Activated CD8-positive, alpha-beta T cell treated with anti-CD3 and anti-CD28 coated beads for 36 hours (primary cell): ENCODE data around the gene CEP131. TPM values are rescaled to one million over a fixed set of nuclear protein-coding genes. Genes with fewer than 3 reads are reported as not detected.

Experiments
- ATAC-seq: fragments of 200-7000 bp; cut with Tn5 transposase; one replicate; pipeline ENCODE4 v1.10.0; 2021; ENCODE audit warnings: mild to moderate bottlenecking, moderate library complexity
- CTCF ChIA-PET: fragments of 350-600 bp; sonication (Branson Sonifier 250); formaldehyde crosslinking; loops from one replicate; lab custom pipeline; 2021; ENCODE audit warnings: antibody characterized with exemption; lab: Charles Lee
- POLR2A ChIA-PET: fragments of 350-600 bp; sonication (Branson Sonifier 250); formaldehyde crosslinking; loops from one replicate; lab custom pipeline; 2021; ENCODE audit warnings: antibody characterized with exemption; lab: Charles Lee
- DNase-seq: peaks from one replicate; pipeline ENCODE4 v3.0.0-alpha.2; 2020
- H3K27ac Mint-ChIP-seq: one replicate; pipeline ENCODE4 v1.8.0; 2021; ENCODE audit warnings: mild to moderate bottlenecking, mixed read lengths
- H3K27me3 Mint-ChIP-seq: one replicate; pipeline ENCODE4 v1.8.0; 2021; ENCODE audit warnings: mixed read lengths
- H3K36me3 Mint-ChIP-seq: one replicate; pipeline ENCODE4 v1.8.0; 2021; ENCODE audit warnings: low read depth, mixed read lengths
- H3K4me1 Mint-ChIP-seq: one replicate; pipeline ENCODE4 v1.8.0; 2021; ENCODE audit warnings: low read depth, mixed read lengths
- H3K4me3 Mint-ChIP-seq: one replicate; pipeline ENCODE4 v1.8.0; 2021; ENCODE audit warnings: mild to moderate bottlenecking, moderate library complexity, mixed read lengths
- H3K9me3 Mint-ChIP-seq: one replicate; pipeline ENCODE4 v1.8.0; 2021; ENCODE audit warnings: mixed read lengths
- intact Hi-C: fragments of 100-400 bp; cut with micrococcal nuclease; formaldehyde crosslinking; loops from one replicate; pipeline ENCODE4 v1.10.0; 2022
- total RNA-seq, 2 experiments: library from RNA; stranded (reverse); gene quantifications; one replicate each; pipeline ENCODE4 v1.2.3, GENCODE V29; 2021
- TF ChIP-seq, protein P1 (sequence below): fragments of 200-600 bp; IDR thresholded peaks from one replicate; pipeline ENCODE4 v1.8.0; 2022; ENCODE audit warnings: antibody characterized with exemption, mild to moderate bottlenecking

Gene CEP131
- total RNA-seq, 2 experiments from 2014 or later: 7.9 to 10.9 TPM

DNA sequence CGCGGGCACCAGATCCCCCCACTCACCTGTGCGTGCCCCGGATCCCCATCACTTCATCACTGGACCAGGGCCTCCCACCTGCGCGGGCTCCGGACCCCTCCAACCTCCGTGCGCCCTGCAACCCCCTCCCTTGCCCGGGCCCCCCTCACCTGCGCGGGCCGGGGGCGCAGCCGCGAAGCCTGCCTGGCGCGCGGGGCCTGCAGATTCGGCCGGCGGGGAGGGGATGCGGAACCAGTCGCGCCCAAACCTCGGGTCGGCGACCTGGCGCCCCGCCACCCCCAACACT is 202 bp downstream of the CEP131 start:
- POLR2A ChIA-PET: interaction anchor here (1.3 to 1.7 kb wide), 2 partner anchors 10 to 16 kb away, joined by 3 to 9 read pairs; partner anchors contain the start of genes NDUFAF8 and TEPSIN
- H3K27me3 Mint-ChIP-seq: no peaks in the 10 kb centered on the region
- peak overlapping the region; percentile 69 for H3K4me3 Mint-ChIP-seq
- CTCF ChIA-PET: interaction anchor here (0.8 to 1.3 kb wide), 2 partner anchors 11 to 219 kb away, joined by 3 to 4 read pairs; no protein-coding TSS in a partner anchor
- intact Hi-C loops: no loop called here
- no peak for ATAC-seq
- peaks cover 14% of the 10 kb centered on the region for H3K4me1 Mint-ChIP-seq
- DNase-seq: no peak
- no peak overlapping the region for H3K27ac Mint-ChIP-seq
- no peaks in the 10 kb centered on the region for H3K36me3 Mint-ChIP-seq
- TF ChIP-seq, protein P1, sequence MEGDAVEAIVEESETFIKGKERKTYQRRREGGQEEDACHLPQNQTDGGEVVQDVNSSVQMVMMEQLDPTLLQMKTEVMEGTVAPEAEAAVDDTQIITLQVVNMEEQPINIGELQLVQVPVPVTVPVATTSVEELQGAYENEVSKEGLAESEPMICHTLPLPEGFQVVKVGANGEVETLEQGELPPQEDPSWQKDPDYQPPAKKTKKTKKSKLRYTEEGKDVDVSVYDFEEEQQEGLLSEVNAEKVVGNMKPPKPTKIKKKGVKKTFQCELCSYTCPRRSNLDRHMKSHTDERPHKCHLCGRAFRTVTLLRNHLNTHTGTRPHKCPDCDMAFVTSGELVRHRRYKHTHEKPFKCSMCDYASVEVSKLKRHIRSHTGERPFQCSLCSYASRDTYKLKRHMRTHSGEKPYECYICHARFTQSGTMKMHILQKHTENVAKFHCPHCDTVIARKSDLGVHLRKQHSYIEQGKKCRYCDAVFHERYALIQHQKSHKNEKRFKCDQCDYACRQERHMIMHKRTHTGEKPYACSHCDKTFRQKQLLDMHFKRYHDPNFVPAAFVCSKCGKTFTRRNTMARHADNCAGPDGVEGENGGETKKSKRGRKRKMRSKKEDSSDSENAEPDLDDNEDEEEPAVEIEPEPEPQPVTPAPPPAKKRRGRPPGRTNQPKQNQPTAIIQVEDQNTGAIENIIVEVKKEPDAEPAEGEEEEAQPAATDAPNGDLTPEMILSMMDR: no peak
- H3K9me3 Mint-ChIP-seq: no peaks in the 10 kb centered on the region

DNA sequence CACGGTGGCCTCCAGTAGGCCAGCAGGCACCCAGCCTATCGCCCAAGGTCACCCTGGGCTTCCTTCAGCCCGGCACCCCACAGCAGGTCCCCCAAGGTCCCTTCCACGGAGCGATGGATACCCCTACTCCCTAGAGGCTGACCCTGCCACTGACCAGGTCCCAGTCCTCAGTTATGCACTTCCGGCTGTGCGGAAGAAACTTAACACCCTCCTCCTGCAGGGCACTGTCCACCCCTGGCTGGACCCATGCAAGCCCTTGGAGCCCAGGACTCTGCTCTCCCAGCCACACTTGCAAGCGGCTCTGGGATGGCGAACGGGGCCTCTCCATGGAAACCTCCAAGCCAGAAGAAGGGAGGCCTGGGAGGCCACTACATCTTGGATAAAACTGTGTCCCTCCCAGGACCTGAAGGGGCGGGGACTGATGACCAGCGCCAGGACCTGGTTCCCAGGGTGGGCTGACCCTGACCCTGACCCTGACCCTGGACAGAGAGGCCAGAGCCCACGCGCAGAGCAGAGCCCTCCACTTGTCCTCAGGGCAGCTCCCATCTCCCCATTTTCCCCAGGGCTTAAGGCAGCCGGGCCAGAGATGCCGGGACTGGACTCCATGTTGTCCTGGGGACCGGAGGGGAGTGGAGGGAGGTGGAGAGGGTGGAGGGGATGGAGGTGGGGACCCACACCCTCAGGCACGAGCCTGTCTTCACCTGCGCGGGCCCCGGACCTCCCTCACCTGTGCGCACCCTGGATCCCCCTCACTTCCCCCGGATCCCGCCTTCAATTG is 734 bp downstream of the CEP131 start:
- no peak overlapping the region for H3K27ac Mint-ChIP-seq
- DNase-seq (no peak), ATAC-seq (no peak)
- TF ChIP-seq, protein P1: no peak
- no peaks in the 10 kb centered on the region for H3K36me3 Mint-ChIP-seq
- H3K4me1 Mint-ChIP-seq: peaks cover 12% of the 10 kb centered on the region
- ChIA-PET POLR2A (interaction anchor here (1.3 to 1.7 kb wide), 2 partner anchors 10 to 17 kb away, joined by 3 to 9 read pairs; partner anchors contain the start of genes NDUFAF8 and TEPSIN), CTCF (interaction anchor here (1.3 kb wide), 1 partner anchor 12 kb away, joined by 4 read pairs; no protein-coding TSS in a partner anchor)
- H3K9me3 Mint-ChIP-seq: no peaks in the 10 kb centered on the region
- H3K4me3 Mint-ChIP-seq: peak overlapping the region; percentile 69
- intact Hi-C loops: no loop called here
- no peaks in the 10 kb centered on the region for H3K27me3 Mint-ChIP-seq

DNA sequence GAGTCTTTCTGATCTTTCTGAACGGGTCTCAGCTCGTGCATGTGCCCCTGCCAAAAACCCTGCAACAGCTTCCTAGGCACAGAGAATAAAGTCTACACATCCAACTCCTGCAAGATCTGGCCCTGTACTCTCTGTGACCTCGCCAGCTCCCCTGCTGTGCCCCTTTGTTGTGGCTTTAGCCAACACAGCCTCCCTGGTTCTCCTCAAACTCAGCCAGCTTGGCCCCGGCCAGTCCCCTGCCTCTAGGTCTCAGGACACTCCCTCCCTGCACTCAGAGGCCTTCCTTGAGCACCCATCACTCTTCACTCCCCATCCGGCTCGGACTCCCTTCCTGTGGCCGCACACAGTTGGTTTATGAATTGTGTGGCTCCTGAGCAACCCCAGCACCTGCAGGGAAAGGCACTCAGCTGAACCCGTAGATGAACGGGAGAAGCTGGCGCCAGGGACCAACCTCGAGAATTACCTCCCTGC is 1.4 kb downstream of the CEP131 start:
- TF ChIP-seq, protein P1: no peak
- H3K9me3 Mint-ChIP-seq: no peaks in the 10 kb centered on the region
- no peak for ATAC-seq
- no peak overlapping the region for H3K27ac Mint-ChIP-seq
- CTCF ChIA-PET: no interaction called here
- H3K4me3 Mint-ChIP-seq: peak overlapping the region; percentile 69
- DNase-seq: no peak
- POLR2A ChIA-PET: interaction anchor here (0.5 kb wide), 2 partner anchors 143 to 204 kb away, joined by 3 read pairs; no protein-coding TSS in a partner anchor
- H3K4me1 Mint-ChIP-seq: peaks cover 12% of the 10 kb centered on the region
- H3K27me3 Mint-ChIP-seq: no peaks in the 10 kb centered on the region
- intact Hi-C loops: no loop called here
- no peaks in the 10 kb centered on the region for H3K36me3 Mint-ChIP-seq

DNA sequence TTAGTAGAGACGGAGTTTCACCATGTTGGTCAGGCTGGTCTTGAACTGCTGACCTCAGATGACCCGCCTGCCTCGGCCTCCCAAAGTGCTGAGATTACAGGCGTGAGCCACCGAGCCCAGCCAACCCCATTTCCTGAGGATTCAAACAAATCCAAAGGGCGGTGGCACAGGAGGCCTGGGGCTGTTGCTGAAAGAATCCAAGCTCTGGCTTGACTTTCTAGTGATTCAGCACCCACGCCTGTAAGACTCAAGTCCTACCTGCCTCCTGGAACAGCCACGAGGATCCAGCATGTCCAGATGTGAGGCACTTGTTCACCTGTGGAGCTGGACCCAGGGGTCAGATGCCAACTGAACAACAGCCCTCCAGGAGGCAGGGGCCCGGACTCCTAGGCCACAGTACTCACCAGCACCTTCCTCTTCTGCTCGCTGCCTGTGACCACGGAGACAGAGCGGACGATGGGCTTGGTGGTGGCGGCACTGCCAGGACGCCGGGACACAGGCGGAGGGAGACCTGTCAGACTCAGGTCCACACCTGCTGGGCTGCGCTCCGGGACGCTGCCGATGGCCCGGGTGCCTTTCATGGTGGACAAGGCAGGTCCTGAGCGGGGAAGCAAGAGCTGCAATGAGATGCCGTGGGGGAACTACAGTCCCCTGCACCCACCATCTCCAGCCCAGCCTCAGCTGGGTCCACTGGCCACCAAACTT is 3.1 kb downstream of the CEP131 start:
- Mint-ChIP-seq H3K27ac (no peak overlapping the region), H3K4me3 (no peak overlapping the region), H3K27me3 (no peaks in the 10 kb centered on the region), H3K36me3 (no peaks in the 10 kb centered on the region), H3K9me3 (no peaks in the 10 kb centered on the region), H3K4me1 (peaks cover 12% of the 10 kb centered on the region)
- no peak for ATAC-seq
- CTCF ChIA-PET: no interaction called here
- intact Hi-C loops: no loop called here
- POLR2A ChIA-PET: no interaction called here
- TF ChIP-seq, protein P1: no peak
- no peak for DNase-seq

DNA sequence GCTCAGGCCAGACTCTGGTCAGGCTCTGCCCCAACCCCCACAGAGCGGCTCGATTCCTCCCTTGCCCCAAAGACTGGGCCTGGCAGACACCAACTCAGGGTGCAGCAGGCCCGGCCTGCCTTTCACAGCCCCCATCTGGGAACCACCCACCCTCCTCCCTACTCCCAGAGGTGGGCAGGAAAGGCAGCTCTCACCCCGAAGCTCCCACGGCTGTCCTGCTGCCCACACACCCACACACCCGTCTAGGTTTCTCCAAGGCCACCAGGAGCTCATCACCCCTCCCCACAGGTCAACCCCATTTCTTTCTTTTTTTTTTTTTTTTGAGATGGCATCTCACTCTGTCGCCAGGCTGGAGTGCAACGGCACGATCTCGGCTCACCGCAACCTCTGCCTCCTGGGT is 3.8 kb downstream of the CEP131 start:
- Mint-ChIP-seq H3K27me3 (no peaks in the 10 kb centered on the region), H3K4me3 (no peak overlapping the region), H3K36me3 (no peaks in the 10 kb centered on the region), H3K9me3 (no peaks in the 10 kb centered on the region), H3K27ac (no peak overlapping the region), H3K4me1 (peaks cover 11% of the 10 kb centered on the region)
- ATAC-seq (no peak), DNase-seq (no peak)
- ChIA-PET CTCF (no interaction called here), POLR2A (no interaction called here)
- TF ChIP-seq, protein P1: no peak
- intact Hi-C loops: no loop called here
